Thymus (tissue), 11 donors: Measurements from ENCODE around the gene SNORC. TPM values are rescaled to one million over a fixed set of nuclear protein-coding genes. Genes with fewer than 3 reads are reported as not detected.

Experiments
- DNase-seq, 9 donors: peaks; one replicate each; pipeline ENCODE4 v3.0.0-alpha.2; 2013; ENCODE audit warnings: low spot score in 9 of 9, low read depth in 6 of 9, missing footprints in 1 of 9
- H3K27ac ChIP-seq, 2 donors: one replicate each; pipeline ENCODE4 v1.5.1; 2013; ENCODE audit warnings: control low read depth in 1 of 2, low read depth in 1 of 2, low read length in 1 of 2, mild to moderate bottlenecking in 1 of 2, moderate library complexity in 1 of 2
- H3K27me3 ChIP-seq, 2 donors: one replicate each; pipeline ENCODE4 v1.5.1; 2013; ENCODE audit warnings: low read length in 1 of 2; ENCODE audit not compliant: control insufficient read depth in 2 of 2, insufficient read depth in 1 of 2
- H3K36me3 ChIP-seq, 2 donors: one replicate each; pipeline ENCODE4 v1.5.1; 2013; ENCODE audit warnings: low read length in 1 of 2, mild to moderate bottlenecking in 1 of 2, moderate library complexity in 1 of 2; ENCODE audit not compliant: control insufficient read depth in 2 of 2, insufficient read depth in 2 of 2
- H3K4me1 ChIP-seq, 2 donors: one replicate each; pipeline ENCODE4 v1.5.1; 2013; ENCODE audit warnings: low read length in 2 of 2; ENCODE audit not compliant: control insufficient read depth in 2 of 2, insufficient read depth in 2 of 2
- H3K4me3 ChIP-seq, 2 donors: one replicate each; pipeline ENCODE4 v1.5.1; 2013; ENCODE audit warnings: low read length in 2 of 2, control low read depth in 1 of 2, mild to moderate bottlenecking in 1 of 2
- H3K9me3 ChIP-seq, 2 donors: one replicate each; pipeline ENCODE4 v1.5.1; 2013; ENCODE audit warnings: low read length in 1 of 2, mild to moderate bottlenecking in 1 of 2; ENCODE audit not compliant: control insufficient read depth in 2 of 2, insufficient read depth in 1 of 2
- WGBS: extraction: QIAGEN DNeasy Blood & Tissue Kit; methylation state at CpG from one replicate; pipeline ENCODE4 v1.1.7; 2013; 5-methylcytosine and 5-hydroxymethylcytosine counted together
- polyA plus RNA-seq: library from polyadenylated mRNA; stranded (reverse); fragments of 200-250 nt; gene quantifications from one replicate; pipeline ENCODE4 v1.2.3, GENCODE V29; 2013
- total RNA-seq: library from RNA; stranded (reverse); fragments of 120-200 nt; gene quantifications from one replicate; pipeline ENCODE4 v1.2.4, GENCODE V29; 2013
- donor health status: healthy.

The SNORC gene
- total and polyA plus RNA-seq, 2 donors: 1.4 to 5.0 TPM

DNA sequence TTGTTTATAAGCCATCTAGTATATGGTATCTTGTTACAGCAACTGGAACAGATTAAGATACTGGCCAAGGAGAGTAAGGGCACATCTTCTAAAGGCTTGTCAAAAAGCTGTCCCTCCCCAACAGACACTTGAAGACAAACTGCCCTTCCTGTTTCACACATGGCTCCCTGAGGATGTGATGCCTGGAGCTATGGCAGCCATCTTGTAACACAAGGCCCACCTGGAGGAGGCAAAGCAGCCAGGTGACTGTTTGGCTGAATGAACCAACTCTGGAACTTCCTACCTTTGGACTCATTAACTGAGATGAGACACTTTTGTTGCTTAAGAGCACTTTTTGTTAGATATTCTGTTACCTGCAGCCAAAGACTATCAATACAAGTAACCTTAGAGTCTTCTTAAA lies 54.4 kb downstream of the SNORC start:
- H3K9me3 ChIP-seq: peaks cover 0 to 2% of the 10 kb centered on the region in 2 donors
- peaks cover 0 to 4% of the 10 kb centered on the region in 2 donors for H3K4me1 ChIP-seq
- peaks cover 52 to 80% of the 10 kb centered on the region in 2 donors for H3K27me3 ChIP-seq
- no peaks in the 10 kb centered on the region for H3K36me3 ChIP-seq
- H3K4me3 ChIP-seq: no peak overlapping the region
- H3K27ac ChIP-seq: no peak overlapping the region
- no peak for DNase-seq

DNA sequence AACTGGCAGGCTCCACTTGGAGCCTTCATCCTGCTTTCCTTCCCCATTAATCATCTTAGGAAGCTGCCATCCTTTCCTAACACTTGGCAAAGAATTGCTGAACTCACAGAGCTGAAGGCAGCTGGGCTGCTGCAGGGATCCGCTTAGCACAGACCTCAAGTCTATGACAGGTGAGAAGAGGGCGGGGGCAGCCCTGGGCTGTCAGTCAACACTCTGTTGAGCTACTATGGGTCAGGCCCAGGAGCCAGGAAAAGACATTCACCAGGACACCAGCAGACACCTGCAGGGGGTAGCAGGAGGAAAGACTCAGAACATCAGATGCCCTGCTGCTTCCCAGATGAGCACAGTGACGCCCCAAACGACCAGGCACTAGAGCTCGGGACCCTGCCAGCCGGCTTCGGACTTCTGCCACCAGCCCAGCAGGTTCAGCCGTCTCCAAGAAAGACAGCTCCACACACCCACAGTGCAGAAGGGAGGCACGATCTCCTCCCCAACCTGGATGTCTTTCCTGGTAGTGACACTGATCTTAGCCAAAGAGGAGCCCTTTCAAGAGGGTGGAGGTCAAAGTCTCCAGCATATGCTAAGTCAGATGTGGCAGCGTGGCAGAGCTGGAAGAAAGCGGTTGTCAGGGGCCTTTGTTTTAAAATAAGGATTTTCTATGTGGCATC lies 55.2 kb downstream of the SNORC start:
- no peak overlapping the region for H3K27ac ChIP-seq
- H3K9me3 ChIP-seq: peaks cover 0 to 3% of the 10 kb centered on the region in 2 donors
- no peak for DNase-seq
- 30% methylated on average over 11 of the region's 11 CpGs for whole genome bisulfite sequencing
- no peak overlapping the region for H3K4me3 ChIP-seq
- peaks cover 0 to 4% of the 10 kb centered on the region in 2 donors for H3K4me1 ChIP-seq
- H3K27me3 ChIP-seq: peaks cover 53 to 82% of the 10 kb centered on the region in 2 donors
- no peaks in the 10 kb centered on the region for H3K36me3 ChIP-seq

DNA sequence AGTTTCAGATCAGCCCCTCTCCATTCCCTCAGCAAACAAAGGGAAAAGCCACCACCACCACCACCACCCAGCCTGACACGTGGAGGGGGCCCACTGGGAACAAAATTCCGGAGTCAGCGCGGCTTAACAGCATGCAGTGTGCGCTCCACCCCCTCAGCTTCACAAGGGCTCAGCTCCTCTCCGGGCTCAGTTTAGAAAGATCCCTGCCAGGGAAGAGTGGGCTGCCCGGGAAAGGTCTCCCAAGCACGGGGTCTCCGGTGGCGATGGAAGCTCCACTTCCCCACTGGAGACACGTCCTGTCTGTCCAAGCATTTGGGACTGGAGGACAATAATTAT lies 55.7 kb downstream of the SNORC start:
- Histone ChIP-seq H3K4me3 (no peak overlapping the region), H3K27me3 (peaks cover 53 to 83% of the 10 kb centered on the region in 2 donors), H3K4me1 (peaks cover 0 to 4% of the 10 kb centered on the region in 2 donors), H3K27ac (no peak overlapping the region), H3K36me3 (no peaks in the 10 kb centered on the region), H3K9me3 (peaks cover 0 to 3% of the 10 kb centered on the region in 2 donors)
- WGBS: 39% methylated on average over 11 of the region's 11 CpGs
- DNase-seq: no peak

DNA sequence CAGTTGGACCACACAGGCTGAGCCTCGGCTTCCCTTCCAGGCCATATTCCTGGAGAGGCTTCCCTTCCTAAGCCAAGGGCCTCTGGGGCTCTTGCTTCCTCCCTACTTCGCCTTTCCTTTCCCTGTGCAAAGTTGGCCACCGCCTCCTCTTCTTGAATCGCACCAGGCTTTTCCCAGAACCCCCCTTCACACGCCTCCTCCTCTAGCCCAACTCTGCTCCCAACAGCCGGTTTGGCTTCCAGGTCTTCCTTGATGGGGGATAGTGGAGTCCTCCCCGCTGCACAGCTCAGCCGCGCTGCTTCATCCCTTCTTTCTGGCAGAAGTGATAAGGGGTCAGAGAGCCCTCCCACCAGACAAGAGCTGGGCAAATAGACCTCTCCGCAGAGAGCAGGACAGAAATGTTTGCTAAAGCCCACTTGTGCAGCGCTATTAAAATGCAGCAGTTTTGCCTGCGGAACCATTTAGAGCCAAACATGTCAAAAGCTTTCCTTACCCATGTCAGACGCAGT lies 56.4 kb downstream of the SNORC start:
- Histone ChIP-seq H3K4me3 (no peak overlapping the region), H3K36me3 (no peaks in the 10 kb centered on the region), H3K27ac (no peak overlapping the region), H3K9me3 (peaks cover 0 to 3% of the 10 kb centered on the region in 2 donors), H3K27me3 (peaks cover 53 to 84% of the 10 kb centered on the region in 2 donors), H3K4me1 (peaks cover 0 to 4% of the 10 kb centered on the region in 2 donors)
- WGBS: 17% methylated on average over 13 of the region's 13 CpGs
- no peak for DNase-seq

DNA sequence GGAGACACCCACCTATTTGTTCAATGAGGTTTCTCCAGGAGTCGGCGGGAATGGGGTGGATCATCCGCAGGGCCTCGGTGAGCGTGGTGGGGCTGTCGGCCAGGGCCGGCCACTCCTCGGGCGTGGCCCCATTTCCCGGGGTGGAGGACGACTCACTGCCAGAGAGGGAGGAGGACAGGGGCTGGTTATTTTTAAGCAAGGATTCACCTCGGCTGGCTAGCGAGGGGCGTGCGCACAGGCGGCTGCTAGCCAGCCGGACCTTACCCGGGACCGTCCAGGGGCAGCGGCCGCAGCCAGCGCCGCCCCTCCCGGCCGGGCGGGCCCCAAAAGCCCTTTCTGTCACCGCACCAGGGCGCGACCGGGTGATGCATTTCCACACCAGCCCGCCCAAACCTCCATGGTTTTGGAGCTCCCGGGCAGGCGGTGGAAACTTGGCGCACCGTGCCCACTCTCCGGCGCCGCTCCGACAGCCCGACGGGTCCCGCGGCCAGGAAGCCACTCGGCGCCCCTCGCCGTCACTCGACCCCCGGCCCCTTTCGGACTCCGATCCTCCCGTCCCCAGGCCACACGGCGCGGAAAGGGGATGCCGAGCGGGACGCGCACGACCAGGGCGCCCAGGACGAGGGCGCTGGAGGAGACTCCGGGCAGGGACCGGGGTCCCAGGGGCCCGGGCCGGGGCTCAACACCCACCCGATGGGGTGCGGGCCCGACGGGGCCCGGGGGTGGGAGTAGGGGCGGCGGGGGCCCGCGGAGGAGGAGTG lies 57.1 kb downstream of the SNORC start:
- DNase-seq: no peak
- peaks cover 53 to 87% of the 10 kb centered on the region in 2 donors for H3K27me3 ChIP-seq
- peaks cover 0 to 4% of the 10 kb centered on the region in 2 donors for H3K4me1 ChIP-seq
- WGBS: 3% methylated on average over 76 of the region's 76 CpGs
- no peak overlapping the region for H3K27ac ChIP-seq
- no peaks in the 10 kb centered on the region for H3K36me3 ChIP-seq
- peaks cover 0 to 3% of the 10 kb centered on the region in 2 donors for H3K9me3 ChIP-seq
- peak overlapping the region in 1 of 2 donors; percentile 42 for H3K4me3 ChIP-seq

DNA sequence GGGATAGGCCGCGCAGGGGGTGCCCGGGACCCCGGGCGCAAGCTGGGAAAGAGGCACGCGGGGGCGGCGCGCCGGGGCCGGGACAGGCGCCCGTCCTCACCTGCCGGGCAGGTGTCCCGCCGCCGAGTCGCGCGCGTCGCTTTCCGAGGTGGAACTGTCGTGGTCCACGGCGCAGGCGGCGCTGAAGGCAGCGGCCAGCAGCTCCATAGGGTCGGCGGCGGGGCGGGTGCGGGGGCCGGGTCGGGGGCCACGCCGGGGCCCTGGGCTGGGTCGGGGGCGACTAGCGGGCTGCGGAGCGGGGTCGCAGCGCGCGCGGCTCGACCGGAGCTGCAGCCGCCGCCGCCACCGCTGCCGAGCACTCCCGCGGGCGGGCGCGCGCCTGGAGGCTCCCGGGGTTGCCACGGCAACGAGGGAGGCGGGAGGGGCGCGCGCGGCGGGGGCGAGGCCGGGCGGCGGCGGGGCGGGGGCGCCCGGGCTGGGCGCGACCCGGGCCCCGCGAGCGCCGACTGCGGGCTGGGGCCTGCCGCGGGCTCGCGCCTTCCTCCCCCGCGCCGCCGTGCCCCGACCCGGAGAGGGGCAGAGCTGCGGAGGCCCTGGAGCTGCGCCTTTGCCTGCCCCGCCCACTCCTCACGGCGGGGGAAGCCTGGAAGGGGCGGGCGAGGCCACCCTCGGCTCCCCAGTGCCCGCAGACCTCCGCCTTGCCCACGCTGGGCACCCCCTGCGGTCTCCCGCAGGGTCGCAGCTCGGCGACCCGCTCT lies 57.9 kb downstream of the SNORC start:
- peaks cover 0 to 3% of the 10 kb centered on the region in 2 donors for H3K9me3 ChIP-seq
- peaks cover 0 to 4% of the 10 kb centered on the region in 2 donors for H3K4me1 ChIP-seq
- DNase-seq: peak in 3 of 9 donors; percentile 3 to 22 (median 5)
- WGBS: 1% methylated on average over 114 of the region's 114 CpGs
- H3K27ac ChIP-seq: no peak overlapping the region
- peak overlapping the region in 1 of 2 donors; percentile 42 for H3K4me3 ChIP-seq
- no peaks in the 10 kb centered on the region for H3K36me3 ChIP-seq
- H3K27me3 ChIP-seq: peaks cover 53 to 92% of the 10 kb centered on the region in 2 donors

Other genes with a start within 250 kb of the SNORC start
- 0.33 TPM for gene EFHD1, start 236.7 kb upstream of the SNORC start, total RNA-seq
- gene EFHD1, start 236.7 kb upstream of the SNORC start, polyA plus RNA-seq: 14.1 TPM
- gene GIGYF2, start 172.9 kb upstream of the SNORC start, total RNA-seq: 35.8 TPM
- gene GIGYF2, start 172.9 kb upstream of the SNORC start, polyA plus RNA-seq: 19.1 TPM
- gene KCNJ13, start 93.7 kb upstream of the SNORC start, total RNA-seq: 0.24 TPM
- gene KCNJ13, start 93.7 kb upstream of the SNORC start, polyA plus RNA-seq: 0.18 TPM
- gene NGEF, start 143.0 kb downstream of the SNORC start, total RNA-seq: 0.14 TPM
- 0.18 TPM for gene NGEF, start 143.0 kb downstream of the SNORC start, polyA plus RNA-seq
- not detected for gene NEU2, start 162.4 kb downstream of the SNORC start, total RNA-seq
- not detected for gene NEU2, start 162.4 kb downstream of the SNORC start, polyA plus RNA-seq
- 26.6 TPM for gene INPP5D, start 190.1 kb downstream of the SNORC start, total RNA-seq
- 42.0 TPM for gene INPP5D, start 190.1 kb downstream of the SNORC start, polyA plus RNA-seq